GM10847 (cell line): ENCODE results near the gene GLI2.

Experiments used
- POLR2A ChIP-seq: IDR thresholded peaks from 2 replicates; pipeline ENCODE4 v1.6.1; 2011; ENCODE audit not compliant: insufficient read length; ENCODE audit errors: extremely low read depth

Gene GLI2

GRCh38 chr2:120740765-120741524 is 5.3 kb downstream of the GLI2 start:
- TF ChIP-seq POLR2A = no peak

GRCh38 chr2:120741571-120742561 is 6.2 kb downstream of the GLI2 start:
- no peak for TF ChIP-seq POLR2A

GRCh38 chr2:120743657-120744056 is 8.0 kb downstream of the GLI2 start:
- no peak for TF ChIP-seq POLR2A

GRCh38 chr2:120744817-120745216 is 9.1 kb downstream of the GLI2 start:
- TF ChIP-seq POLR2A = no peak

GRCh38 chr2:120745420-120746111 is 9.9 kb downstream of the GLI2 start:
- no peak for TF ChIP-seq POLR2A

- no peak for TF ChIP-seq POLR2A
Observed at GRCh38 chr2:120746144-120746543, 10.5 kb downstream of the GLI2 start.

GRCh38 chr2:120747281-120747680 is 11.6 kb downstream of the GLI2 start:
- TF ChIP-seq POLR2A = no peak

GRCh38 chr2:120747706-120748105 is 12.0 kb downstream of the GLI2 start:
- no peak for TF ChIP-seq POLR2A

- TF ChIP-seq POLR2A = no peak
Observed at GRCh38 chr2:120748310-120748709, 12.6 kb downstream of the GLI2 start.

GRCh38 chr2:120748741-120749140 is 13.1 kb downstream of the GLI2 start:
- TF ChIP-seq POLR2A = no peak

- no peak for TF ChIP-seq POLR2A
Observed at GRCh38 chr2:120749506-120750431, 14.1 kb downstream of the GLI2 start.

- no peak for TF ChIP-seq POLR2A
Observed at GRCh38 chr2:120750488-120751210, 15.0 kb downstream of the GLI2 start.

- no peak for TF ChIP-seq POLR2A
Observed at GRCh38 chr2:120751553-120751952, 15.9 kb downstream of the GLI2 start.

- no peak for TF ChIP-seq POLR2A
Observed at GRCh38 chr2:120754067-120754960, 18.6 kb downstream of the GLI2 start.
